G401 (cell line): ENCODE results near the gene TANGO2. TPM values are rescaled to one million over a fixed set of nuclear protein-coding genes. Genes with fewer than 3 reads are reported as not detected.
"Not testable (repeated sequence)": the region's sequence is repeated elsewhere in the genome, so short reads cannot be mapped to it uniquely, and the experiment has no call there.

ENCODE experiments used
- DNase-seq: peaks from one replicate; pipeline ENCODE4 v3.0.0-alpha.2; 2015; ENCODE audit warnings: low spot score
- in situ Hi-C: cut with HindIII; loops from 2 replicates; pipeline ENCODE4 v1.10.0; 2016; ENCODE audit warnings: low sequenced_read_pairs, mixed read lengths
- total RNA-seq: library from RNA; depleted of rRNA; stranded (reverse); fragments of >200 nt; shearing (Covaris generic); gene quantifications from 2 replicates; pipeline ENCODE4 v1.2.3, GENCODE V29; 2014

The TANGO2 gene
- total RNA-seq, 1 experiment from 2014 or later, result 13.2 TPM

GRCh38 chr22:20054485-20054884 is 33.6 kb downstream of the TANGO2 start:
- DNase-seq, result no peak
- in situ Hi-C loops, result no loop called here

GRCh38 chr22:20055144-20055543 is 34.2 kb downstream of the TANGO2 start:
- in situ Hi-C loops, result no loop called here
- no peak for DNase-seq

GRCh38 chr22:20055654-20056053 is 34.7 kb downstream of the TANGO2 start:
- in situ Hi-C loops, result no loop called here
- no peak for DNase-seq

DNA sequence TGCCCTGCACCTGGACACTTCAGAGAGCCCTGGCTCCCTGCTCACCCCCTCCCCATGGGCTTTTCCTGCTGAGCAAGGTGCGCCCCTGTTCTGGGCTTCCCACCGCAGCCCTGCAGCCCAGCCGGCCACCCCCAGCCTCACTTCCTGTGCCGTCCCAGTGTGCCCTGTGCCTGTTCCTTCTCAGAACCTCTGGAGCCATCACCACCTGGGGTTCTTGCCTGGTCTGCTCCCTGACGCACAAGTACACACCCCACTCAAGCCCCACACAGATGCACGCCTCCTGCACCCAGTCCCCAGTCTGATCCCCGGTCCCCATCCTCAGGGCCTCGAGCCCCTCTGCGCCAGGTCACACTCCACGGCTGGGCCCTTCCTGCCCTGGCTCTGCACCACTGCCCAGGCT is 35.3 kb downstream of the TANGO2 start:
- DNase-seq, result no peak
- in situ Hi-C loops, result no loop called here

DNA sequence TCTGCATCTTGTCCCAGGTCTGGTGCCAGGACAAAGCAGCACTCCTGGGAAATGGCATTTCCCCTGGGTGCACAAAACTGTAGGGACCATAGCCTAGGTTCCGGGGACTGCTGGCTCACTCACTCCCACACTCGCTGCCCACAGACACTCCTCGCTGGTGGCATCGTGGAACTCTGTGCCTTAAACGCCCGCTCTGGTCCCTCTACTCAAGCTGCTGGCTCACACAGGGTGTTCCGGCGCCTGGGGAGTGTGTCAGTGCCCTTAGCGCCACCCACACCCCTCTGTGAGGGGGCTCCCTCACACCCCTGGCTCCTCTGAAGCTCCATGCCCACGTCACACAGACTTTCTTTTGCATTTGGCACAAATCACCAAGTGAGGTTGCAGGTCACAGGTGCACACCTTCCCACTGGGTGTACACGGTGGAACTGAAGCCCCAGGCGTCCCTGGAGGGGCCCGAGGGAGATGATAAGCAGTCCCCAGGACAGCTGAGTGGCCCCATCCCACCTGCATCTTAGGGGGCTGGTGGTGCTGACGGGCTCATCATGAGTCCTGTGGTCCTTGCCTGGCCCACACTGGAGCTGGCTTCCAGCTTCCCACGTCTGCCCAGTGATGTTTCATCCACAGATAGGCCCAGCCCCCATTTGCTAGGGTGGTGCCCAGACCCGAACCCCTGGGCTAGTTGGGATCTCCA is 35.9 kb downstream of the TANGO2 start:
- in situ Hi-C loops, result no loop called here
- no peak for DNase-seq

DNA sequence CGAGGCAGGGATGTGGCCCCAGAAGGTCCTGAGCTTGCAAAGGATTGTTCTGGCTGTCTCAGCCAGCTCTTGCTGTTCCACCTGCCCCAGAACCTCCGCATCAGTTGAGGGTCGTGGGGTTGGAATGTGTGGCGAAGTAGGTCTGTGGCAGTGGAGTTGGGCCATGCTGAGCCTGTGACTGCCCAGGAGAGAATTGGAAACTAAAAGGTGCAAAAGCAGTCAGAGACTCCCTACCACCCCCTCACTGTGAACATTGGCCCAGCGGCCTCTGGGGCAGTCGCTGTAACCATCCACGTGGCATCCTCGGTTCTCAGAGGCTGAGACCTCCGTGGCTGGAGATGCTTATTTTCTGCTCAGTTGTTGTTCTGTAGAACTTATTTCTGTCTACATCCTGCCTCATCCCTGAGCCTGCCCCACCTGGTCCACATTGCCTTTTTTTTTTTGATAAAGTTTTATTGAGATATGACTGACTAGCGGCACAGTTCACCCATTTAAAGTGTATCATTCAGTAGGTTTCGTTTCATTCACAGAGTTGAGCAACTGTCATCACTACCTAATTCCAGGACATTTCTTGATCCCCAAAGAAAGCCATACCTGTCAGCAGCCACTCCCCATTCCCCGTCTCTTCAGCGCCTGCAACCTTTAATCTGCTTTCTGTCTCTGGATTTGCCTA is 36.8 kb downstream of the TANGO2 start:
- in situ Hi-C loops, result no loop called here

DNA sequence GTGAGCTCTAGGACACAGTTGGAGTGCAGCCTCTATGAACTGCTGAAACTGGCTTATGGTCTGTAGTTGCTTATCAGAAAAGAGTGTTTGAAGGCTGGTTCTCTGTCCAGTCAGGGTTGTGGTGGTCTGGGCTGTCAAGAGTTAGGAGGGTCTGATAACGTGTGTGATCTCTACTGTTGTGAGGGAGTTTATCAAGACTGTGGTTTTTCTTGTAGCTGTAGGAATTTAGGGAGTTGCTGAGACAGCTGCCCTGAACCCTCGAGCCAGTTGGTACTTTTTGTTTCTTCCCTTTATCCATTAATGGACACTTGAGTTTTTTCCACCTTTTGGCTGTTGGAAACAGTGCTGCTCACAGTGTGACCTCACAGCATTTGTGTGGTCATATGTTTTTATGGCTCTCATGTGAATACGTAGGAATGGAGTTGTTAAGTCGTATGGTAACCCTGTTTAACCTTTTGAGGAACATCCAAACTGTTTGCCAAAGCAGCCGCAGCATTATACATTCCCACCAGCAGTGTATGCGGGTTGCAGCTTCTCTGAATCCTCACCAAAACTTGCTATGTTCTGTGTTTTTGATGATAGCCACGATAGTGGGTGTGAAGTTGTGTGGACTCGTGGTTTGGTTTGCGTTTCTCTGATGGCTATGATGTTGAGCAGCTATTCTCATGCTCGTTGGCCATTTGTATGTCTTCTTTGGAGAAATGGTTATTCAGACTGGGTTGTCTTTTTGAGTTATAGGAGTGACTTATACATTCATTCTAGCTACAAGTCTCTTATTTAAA is 38.3 kb downstream of the TANGO2 start:
- in situ Hi-C loops, result no loop called here
- no peak for DNase-seq

More for the DNA sequence above, 36.8 kb downstream of the TANGO2 start:
- no peak for DNase-seq

GRCh38 chr22:20060700-20061480 is 40.0 kb downstream of the TANGO2 start:
- no peak for DNase-seq
- in situ Hi-C loops, result no loop called here

DNA sequence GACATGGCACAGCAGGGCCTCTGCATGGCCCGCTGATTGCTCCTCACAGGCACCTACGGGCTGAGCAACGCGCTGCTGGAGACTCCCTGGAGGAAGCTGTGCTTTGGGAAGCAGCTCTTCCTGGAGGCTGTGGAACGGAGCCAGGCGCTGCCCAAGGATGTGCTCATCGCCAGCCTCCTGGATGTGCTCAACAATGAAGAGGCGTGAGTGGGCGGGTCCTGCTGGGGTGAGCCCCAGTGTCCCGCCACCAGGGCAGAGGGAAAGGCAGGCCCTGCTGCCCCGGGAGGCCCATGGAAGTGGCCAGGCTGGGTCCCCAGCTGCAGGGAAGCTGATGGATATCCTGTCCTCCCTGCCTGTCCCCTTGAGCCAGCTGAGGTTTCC is 40.6 kb downstream of the TANGO2 start:
- in situ Hi-C loops, result no loop called here
- DNase-seq, result no peak

DNA sequence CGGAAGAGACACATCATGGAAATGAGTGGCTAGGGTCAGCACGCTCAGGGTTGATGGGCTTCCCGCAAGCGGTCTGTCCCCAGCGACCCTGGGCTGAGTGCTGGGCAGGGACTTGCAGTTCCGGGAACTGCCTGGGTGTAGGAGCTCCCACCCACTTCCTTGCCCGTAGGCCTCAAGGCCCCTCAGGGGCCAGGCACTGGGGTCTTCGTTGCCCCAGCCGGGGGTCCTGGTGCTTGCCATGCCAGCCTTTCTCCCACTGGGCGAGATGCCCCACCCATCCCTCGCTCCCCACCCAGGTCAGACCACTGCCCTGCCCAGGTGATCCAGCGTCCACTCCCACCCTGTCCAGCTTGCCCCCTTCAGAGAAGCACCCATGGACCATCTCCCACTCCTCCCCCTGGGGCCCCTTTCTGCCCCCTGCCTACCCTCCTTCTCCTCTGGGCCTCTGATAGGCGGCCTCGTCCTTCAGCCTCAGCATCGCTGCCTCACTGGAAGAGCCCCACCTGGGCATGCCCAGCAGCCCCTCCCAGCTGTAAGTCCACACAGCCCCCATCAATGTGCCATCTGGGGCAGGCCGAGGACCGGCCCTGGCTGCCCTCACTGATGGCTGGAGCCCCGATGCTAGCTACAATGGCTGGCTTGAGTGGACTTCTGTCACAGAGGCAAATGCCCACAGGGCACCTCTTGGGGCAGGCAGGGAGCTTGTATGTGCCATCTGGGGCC is 41.3 kb downstream of the TANGO2 start:
- DNase-seq, result no peak
- in situ Hi-C loops, result no loop called here

DNA sequence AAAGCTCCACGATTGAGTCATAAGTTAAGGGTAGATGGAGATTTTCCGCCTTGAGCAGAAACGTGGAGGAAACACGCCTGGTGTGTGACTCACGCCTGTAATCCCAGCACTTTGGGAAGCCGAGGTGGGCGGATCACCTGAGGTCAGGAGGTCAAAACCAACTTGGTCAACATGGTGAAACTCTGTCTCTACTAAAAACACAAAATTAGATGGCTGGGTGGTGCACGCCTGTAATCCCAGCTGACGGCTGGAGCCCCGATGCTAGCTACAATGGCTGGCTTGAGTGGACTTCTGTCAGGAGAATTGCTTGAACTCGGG is 41.8 kb downstream of the TANGO2 start:
- DNase-seq, result no peak

GRCh38 chr22:20063271-20064139 is 42.6 kb downstream of the TANGO2 start:
- in situ Hi-C loops, result no loop called here
- DNase-seq, result no peak

More for the DNA sequence above, 41.8 kb downstream of the TANGO2 start:
- in situ Hi-C loops, result no loop called here

GRCh38 chr22:20064140-20064480 is 43.2 kb downstream of the TANGO2 start:
- in situ Hi-C loops, result no loop called here
- no peak for DNase-seq

GRCh38 chr22:20064545-20065262 is 43.8 kb downstream of the TANGO2 start:
- no peak for DNase-seq
- in situ Hi-C loops, result no loop called here

DNA sequence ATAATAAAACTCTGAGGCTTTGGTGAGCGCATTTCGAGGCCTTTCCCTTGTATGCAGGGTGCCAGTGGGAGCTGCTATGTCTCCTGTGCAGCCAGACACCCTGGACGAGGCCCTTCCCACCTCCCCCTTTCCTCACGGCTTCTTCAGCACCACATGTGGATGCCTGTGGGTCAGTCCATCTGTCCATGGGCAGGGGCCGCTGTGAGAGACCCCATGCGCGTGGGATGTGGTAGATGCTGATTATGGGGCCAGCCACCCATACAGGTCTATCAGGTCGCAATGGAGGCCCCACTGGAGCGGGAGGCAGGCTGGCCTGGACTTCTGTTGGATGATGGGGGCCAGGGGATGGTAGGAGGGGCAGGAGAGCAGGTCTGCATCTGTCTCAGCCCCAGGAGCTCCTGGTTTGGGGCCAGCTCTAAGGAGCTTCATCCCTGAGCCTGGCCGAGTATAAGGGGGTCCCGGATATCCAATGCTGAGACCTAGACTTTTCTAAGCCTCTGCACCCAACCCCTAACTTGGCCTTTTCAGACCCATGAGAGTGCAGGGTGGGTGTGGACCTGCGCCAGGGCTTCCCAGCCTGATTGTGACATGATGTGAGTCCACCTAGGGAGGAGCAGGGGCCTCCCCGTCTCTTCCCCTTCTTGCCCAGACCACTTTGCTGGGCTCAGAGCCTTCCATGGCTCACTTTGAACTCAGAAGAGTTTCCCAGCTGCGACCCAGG is 45.1 kb downstream of the TANGO2 start:
- in situ Hi-C loops, result no loop called here

DNA sequence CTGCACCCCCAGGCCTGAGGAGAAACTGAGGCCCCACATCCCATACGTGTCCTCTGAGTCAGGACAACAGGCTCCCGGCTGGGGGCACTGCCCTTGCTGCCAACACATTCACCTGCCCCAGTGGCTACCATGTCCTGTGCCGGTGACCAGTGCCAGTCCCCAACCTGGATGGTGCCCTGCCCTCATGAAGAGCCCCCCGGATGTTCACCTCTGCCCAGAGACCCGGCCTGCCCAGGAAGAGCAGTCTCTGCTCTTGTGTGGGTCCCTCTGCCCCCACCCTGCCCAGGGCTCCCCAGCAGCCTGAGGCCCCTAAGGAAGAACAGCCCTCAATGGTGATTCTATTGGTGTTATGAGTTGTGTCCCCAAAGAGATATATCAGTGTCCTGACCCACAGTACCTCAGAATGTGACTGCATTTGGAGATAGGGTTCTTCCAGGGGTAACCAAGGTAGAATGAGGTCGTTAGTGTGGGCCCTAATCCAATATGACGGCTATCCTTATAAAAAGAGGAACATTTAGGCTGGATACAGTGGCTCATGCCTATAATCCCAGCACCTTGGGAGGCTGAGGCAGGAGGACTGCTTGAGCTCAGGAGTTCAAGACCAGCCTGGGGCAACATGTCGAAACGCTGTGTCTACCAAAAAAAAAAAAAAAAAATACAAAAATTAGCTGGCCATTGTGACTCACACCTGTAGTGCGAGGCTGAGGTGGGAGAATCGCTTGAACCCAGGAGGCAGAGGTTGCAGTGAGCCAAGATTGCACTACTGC is 45.9 kb downstream of the TANGO2 start:
- in situ Hi-C loops, result no loop called here
- DNase-seq, result no peak

More for the DNA sequence above, 45.1 kb downstream of the TANGO2 start:
- no peak for DNase-seq

- DNase-seq, in situ Hi-C loops: not testable (repeated sequence)
Observed at GRCh38 chr22:20067384-20067682, 46.4 kb downstream of the TANGO2 start.
